Osteocyte (in vitro differentiated cells): ENCODE results near the gene MAPK4. TPM values are rescaled to one million over a fixed set of nuclear protein-coding genes. Genes with fewer than 3 reads are reported as not detected.
"Not testable (repeated sequence)": the region's sequence is repeated elsewhere in the genome, so short reads cannot be mapped to it uniquely, and the experiment has no call there.

ENCODE experiments used
- DNase-seq: peaks from one replicate; pipeline ENCODE4 v3.0.0; 2021; ENCODE audit warnings: mixed read lengths; ENCODE audit not compliant: unreplicated experiment; ENCODE audit errors: extremely low spot score
- H3K27ac Mint-ChIP-seq: one replicate; pipeline ENCODE4 v1.8.0; 2021; ENCODE audit warnings: mild to moderate bottlenecking, mixed read lengths; ENCODE audit not compliant: unreplicated experiment
- H3K27me3 Mint-ChIP-seq: one replicate; pipeline ENCODE4 v1.8.0; 2021; ENCODE audit warnings: mixed read lengths; ENCODE audit not compliant: unreplicated experiment
- H3K36me3 Mint-ChIP-seq: one replicate; pipeline ENCODE4 v1.8.0; 2021; ENCODE audit warnings: mixed read lengths; ENCODE audit not compliant: unreplicated experiment
- H3K4me1 Mint-ChIP-seq: one replicate; pipeline ENCODE4 v1.8.0; 2021; ENCODE audit warnings: mixed read lengths; ENCODE audit not compliant: unreplicated experiment
- H3K4me3 Mint-ChIP-seq: one replicate; pipeline ENCODE4 v1.8.0; 2021; ENCODE audit warnings: mild to moderate bottlenecking, moderate library complexity, mixed read lengths; ENCODE audit not compliant: unreplicated experiment
- H3K9me3 Mint-ChIP-seq: one replicate; pipeline ENCODE4 v1.8.0; 2021; ENCODE audit warnings: mixed read lengths; ENCODE audit not compliant: unreplicated experiment
- CTCF ChIP-seq: fragments of 200-600 bp; sonication (generic); IDR thresholded peaks from 2 replicates; pipeline ENCODE4 v1.5.0; 2021; ENCODE audit warnings: antibody characterized with exemption, mild to moderate bottlenecking, moderate library complexity
- total RNA-seq: library from RNA; stranded (reverse); gene quantifications from 2 replicates; pipeline ENCODE4 v1.2.1, GENCODE V29; 2021

The MAPK4 gene
- total RNA-seq, 1 donor from 2014 or later: not detected

DNA sequence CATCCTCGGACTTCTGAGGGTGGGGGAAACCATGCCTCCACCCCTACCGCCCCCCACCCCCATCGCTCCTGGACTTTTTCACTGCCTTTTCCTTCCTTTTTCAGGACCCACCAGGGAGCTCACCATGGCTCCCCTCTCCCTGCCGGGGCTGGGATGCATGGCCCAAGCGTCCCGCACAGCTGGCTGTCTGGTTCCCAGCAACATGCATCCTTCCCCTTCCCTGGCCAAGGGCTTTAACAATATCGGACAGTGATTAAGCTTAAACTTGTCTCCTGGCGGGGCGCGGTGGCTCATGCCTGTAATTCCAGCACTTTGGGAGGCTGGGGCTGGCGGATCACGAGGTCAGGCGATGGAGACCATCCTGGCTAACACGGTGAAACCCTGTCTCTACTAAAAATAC, 215.8 kb downstream of the MAPK4 start:
- TF ChIP-seq CTCF: no peak
- Mint-ChIP-seq H3K27ac (no peak overlapping the region), H3K4me3 (no peak overlapping the region), H3K36me3 (no peaks in the 10 kb centered on the region), H3K27me3 (peaks cover 36% of the 10 kb centered on the region), H3K4me1 (no peaks in the 10 kb centered on the region), H3K9me3 (no peaks in the 10 kb centered on the region)
- no peak for DNase-seq

DNA sequence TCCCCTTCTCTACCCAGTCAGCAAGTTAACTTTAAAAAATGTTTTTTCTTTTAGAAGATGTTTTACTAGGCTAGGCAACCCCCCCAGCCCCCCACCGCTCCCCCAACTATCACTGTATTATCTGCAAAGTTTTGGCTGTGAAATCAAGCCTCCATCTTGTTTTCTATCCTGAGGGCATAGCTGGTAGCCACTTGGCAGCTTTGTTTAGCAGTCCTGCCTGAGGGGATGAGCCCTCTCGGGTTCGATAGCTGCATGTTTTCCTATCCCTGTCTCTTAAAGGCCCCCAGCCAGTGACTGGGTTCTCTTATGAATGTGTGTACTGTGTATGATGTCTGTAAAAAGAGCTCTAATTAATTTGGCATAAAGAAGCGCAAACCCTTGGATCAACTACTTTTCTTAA, 216.5 kb downstream of the MAPK4 start:
- TF ChIP-seq CTCF: no peak
- no peak overlapping the region for H3K27ac Mint-ChIP-seq
- H3K4me1 Mint-ChIP-seq: no peaks in the 10 kb centered on the region
- H3K9me3 Mint-ChIP-seq: no peaks in the 10 kb centered on the region
- no peak for DNase-seq
- H3K4me3 Mint-ChIP-seq: no peak overlapping the region
- H3K27me3 Mint-ChIP-seq: peaks cover 34% of the 10 kb centered on the region
- H3K36me3 Mint-ChIP-seq: no peaks in the 10 kb centered on the region

GRCh38 chr18:50779021-50779420, 219.1 kb downstream of the MAPK4 start:
- H3K27ac Mint-ChIP-seq, H3K36me3 Mint-ChIP-seq: not testable (repeated sequence)

More at GRCh38 chr18:50779021-50779420, 219.1 kb downstream of the MAPK4 start:
- not testable (repeated sequence) for H3K4me3 Mint-ChIP-seq, H3K9me3 Mint-ChIP-seq, H3K4me1 Mint-ChIP-seq, DNase-seq
- peaks cover 36% of the 10 kb centered on the region for H3K27me3 Mint-ChIP-seq

Other genes with a start within 250 kb of the MAPK4 start
- 3.5 and 4.0 TPM in 2 replicates for gene SKA1, start 185.0 kb upstream of the MAPK4 start, total RNA-seq